ENCODE results near the gene EMC9. TPM values are rescaled to one million over a fixed set of nuclear protein-coding genes. Genes with fewer than 3 reads are reported as not detected.
A peak's percentile ranks its signal among the peaks of the same experiment; 100 is the strongest.

Gene EMC9
- total RNA-seq, 1 donor from 2014 or later: 22.6 TPM

- ATAC-seq (ENCODE audit: low read depth): no peak
- CTCF ChIA-PET: interaction anchor here (2.3 kb wide), 1 partner anchor 21 kb away, joined by 6 read pairs; the partner anchor contains the start of gene IRF9
These were observed 40.1 kb upstream of the EMC9 start for GRCh38 chr14:24181371-24182077.

GRCh38 chr14:24179961-24180796, 38.8 kb upstream of the EMC9 start:
- Mint-ChIP-seq H3K36me3 (ENCODE audit: low read depth) (peaks cover 80% of the 10 kb centered on the region), H3K4me3 (no peak overlapping the region), H3K27me3 (no peaks in the 10 kb centered on the region), H3K9me3 (no peaks in the 10 kb centered on the region), H3K27ac (peak overlapping the region; percentile 71), H3K4me1 (peaks cover 7% of the 10 kb centered on the region)
- TF ChIP-seq, protein P1, sequence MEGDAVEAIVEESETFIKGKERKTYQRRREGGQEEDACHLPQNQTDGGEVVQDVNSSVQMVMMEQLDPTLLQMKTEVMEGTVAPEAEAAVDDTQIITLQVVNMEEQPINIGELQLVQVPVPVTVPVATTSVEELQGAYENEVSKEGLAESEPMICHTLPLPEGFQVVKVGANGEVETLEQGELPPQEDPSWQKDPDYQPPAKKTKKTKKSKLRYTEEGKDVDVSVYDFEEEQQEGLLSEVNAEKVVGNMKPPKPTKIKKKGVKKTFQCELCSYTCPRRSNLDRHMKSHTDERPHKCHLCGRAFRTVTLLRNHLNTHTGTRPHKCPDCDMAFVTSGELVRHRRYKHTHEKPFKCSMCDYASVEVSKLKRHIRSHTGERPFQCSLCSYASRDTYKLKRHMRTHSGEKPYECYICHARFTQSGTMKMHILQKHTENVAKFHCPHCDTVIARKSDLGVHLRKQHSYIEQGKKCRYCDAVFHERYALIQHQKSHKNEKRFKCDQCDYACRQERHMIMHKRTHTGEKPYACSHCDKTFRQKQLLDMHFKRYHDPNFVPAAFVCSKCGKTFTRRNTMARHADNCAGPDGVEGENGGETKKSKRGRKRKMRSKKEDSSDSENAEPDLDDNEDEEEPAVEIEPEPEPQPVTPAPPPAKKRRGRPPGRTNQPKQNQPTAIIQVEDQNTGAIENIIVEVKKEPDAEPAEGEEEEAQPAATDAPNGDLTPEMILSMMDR (IDR thresholded peaks at IDR 0.05): no peak
- ATAC-seq (ENCODE audit: low read depth) (no peak), DNase-seq (no peak)
- intact Hi-C loops (cut with micrococcal nuclease): no loop called here
- POLR2A ChIA-PET: interaction anchor here (1.0 to 2.0 kb wide), 4 partner anchors 9 to 33 kb away, joined by 3 to 16 read pairs (median 8); partner anchors contain the start of genes CHMP4A, IPO4, IRF9 and TM9SF1
- CTCF ChIA-PET: interaction anchor here (2.3 kb wide), 1 partner anchor 19 kb away, joined by 6 read pairs; the partner anchor contains the start of gene IRF9

More at GRCh38 chr14:24181371-24182077, 40.1 kb upstream of the EMC9 start:
- intact Hi-C loops (cut with micrococcal nuclease): no loop called here
- Mint-ChIP-seq H3K36me3 (ENCODE audit: low read depth) (peaks cover 90% of the 10 kb centered on the region), H3K27ac (no peak overlapping the region), H3K4me1 (peaks cover 7% of the 10 kb centered on the region), H3K4me3 (no peak overlapping the region), H3K9me3 (no peaks in the 10 kb centered on the region), H3K27me3 (no peaks in the 10 kb centered on the region)
- TF ChIP-seq, protein P1 (IDR thresholded peaks at IDR 0.05): no peak
- POLR2A ChIA-PET: interaction anchor here (1.6 kb wide), 1 partner anchor 21 kb away, joined by 5 read pairs; the partner anchor contains the start of gene IRF9
- no peak for DNase-seq

- peaks cover 76% of the 10 kb centered on the region for H3K36me3 Mint-ChIP-seq (ENCODE audit: low read depth)
- POLR2A ChIA-PET: interaction anchor here (1.0 to 2.0 kb wide), 4 partner anchors 9 to 34 kb away, joined by 3 to 16 read pairs (median 8); partner anchors contain the start of genes CHMP4A, IPO4, IRF9 and TM9SF1
- TF ChIP-seq, protein P1 (IDR thresholded peaks at IDR 0.05): no peak
- CTCF ChIA-PET: interaction anchor here (2.3 kb wide), 1 partner anchor 19 kb away, joined by 6 read pairs; the partner anchor contains the start of gene IRF9
- intact Hi-C loops (cut with micrococcal nuclease): no loop called here
- ATAC-seq (ENCODE audit: low read depth) (peak; percentile 26), DNase-seq (no peak)
- peaks cover 9% of the 10 kb centered on the region for H3K4me1 Mint-ChIP-seq
- no peaks in the 10 kb centered on the region for H3K27me3 Mint-ChIP-seq
- no peak overlapping the region for H3K4me3 Mint-ChIP-seq
- H3K9me3 Mint-ChIP-seq: no peaks in the 10 kb centered on the region
- H3K27ac Mint-ChIP-seq: peak overlapping the region; percentile 71
These were observed 38.0 kb upstream of the EMC9 start for GRCh38 chr14:24179294-24179960.

DNA sequence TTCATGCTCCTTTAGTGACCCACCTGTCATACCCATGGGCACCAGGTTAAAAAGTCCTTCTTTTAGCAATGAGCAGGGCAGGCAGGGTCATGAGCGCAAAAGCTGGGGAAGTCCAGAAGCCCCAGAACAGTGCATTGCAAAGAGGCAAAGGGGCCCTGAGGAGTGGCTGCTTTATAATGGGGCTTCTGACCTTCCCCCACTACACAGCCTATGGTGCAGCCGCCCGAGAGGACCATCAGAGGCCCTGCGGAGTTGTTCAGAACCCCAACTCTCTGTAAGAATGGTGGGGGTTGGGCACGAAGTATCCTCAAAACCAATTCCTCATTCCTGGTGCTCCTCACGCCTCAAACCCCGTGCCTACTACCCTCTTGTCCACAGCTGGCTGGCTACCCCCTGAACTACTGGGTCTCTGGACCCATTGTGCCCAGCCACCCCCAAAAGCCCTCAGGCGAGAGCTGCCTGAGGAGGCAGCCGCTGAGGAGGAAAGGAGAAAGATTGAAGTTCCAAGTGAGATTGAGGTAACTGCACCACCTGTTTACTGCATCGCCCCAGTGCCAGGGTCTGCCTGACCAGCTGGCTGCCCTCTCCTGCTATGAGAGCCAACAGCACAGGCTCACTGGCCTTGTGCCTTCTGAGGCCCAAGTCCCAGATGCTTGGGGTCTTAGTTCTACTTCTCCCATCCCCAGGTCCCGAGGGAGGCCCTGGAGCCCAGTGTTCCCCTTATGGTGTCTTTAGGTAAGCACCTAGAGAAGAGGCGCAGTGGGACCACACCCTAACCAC, 37.2 kb upstream of the EMC9 start:
- peak; percentile 19 for ATAC-seq (ENCODE audit: low read depth)
- H3K36me3 Mint-ChIP-seq (ENCODE audit: low read depth): peaks cover 68% of the 10 kb centered on the region
- CTCF ChIA-PET: no interaction called here
- no peak overlapping the region for H3K4me3 Mint-ChIP-seq
- no peaks in the 10 kb centered on the region for H3K9me3 Mint-ChIP-seq
- DNase-seq: no peak
- no peak overlapping the region for H3K27ac Mint-ChIP-seq
- no peaks in the 10 kb centered on the region for H3K27me3 Mint-ChIP-seq
- H3K4me1 Mint-ChIP-seq: peaks cover 9% of the 10 kb centered on the region
- POLR2A ChIA-PET: interaction anchor here (1.7 to 2.0 kb wide), 3 partner anchors 17 to 35 kb away, joined by 4 to 11 read pairs (median 6); partner anchors contain the start of genes CHMP4A and IRF9
- intact Hi-C loops (cut with micrococcal nuclease): no loop called here
- TF ChIP-seq, protein P1 (IDR thresholded peaks at IDR 0.05): no peak
